ENCODE measurements around the gene TGFA. TPM values are rescaled to one million over a fixed set of nuclear protein-coding genes. Genes with fewer than 3 reads are reported as not detected.

Gene TGFA
- total and polyA plus RNA-seq, 2 experiments from 2014 or later, result 1.4 to 6.5 TPM

DNA sequence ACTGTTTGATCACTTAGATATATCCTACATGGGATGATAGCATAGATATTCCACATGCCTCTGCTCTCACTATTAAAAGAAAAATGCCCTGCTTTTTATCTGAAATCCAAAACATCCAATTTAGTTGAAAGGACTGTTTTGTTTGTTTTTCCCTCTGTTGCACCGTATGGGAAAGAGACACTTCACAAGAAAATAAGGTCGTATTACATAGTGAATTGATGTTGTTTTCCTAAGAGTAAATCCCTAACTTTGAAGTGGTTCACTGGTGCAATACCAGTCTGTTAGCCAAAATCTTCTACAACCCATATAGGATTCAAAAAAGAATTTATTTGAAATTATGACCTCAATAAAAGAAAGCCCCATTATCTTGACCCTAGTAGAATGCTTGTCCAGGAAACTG is 18.1 kb downstream of the TGFA start (continued):
- TF ChIP-seq, protein P1, sequence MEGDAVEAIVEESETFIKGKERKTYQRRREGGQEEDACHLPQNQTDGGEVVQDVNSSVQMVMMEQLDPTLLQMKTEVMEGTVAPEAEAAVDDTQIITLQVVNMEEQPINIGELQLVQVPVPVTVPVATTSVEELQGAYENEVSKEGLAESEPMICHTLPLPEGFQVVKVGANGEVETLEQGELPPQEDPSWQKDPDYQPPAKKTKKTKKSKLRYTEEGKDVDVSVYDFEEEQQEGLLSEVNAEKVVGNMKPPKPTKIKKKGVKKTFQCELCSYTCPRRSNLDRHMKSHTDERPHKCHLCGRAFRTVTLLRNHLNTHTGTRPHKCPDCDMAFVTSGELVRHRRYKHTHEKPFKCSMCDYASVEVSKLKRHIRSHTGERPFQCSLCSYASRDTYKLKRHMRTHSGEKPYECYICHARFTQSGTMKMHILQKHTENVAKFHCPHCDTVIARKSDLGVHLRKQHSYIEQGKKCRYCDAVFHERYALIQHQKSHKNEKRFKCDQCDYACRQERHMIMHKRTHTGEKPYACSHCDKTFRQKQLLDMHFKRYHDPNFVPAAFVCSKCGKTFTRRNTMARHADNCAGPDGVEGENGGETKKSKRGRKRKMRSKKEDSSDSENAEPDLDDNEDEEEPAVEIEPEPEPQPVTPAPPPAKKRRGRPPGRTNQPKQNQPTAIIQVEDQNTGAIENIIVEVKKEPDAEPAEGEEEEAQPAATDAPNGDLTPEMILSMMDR (conservative IDR thresholded peaks at IDR 0.05; ENCODE audit: low read depth in 2 of 2), result no peak

GRCh38 chr2:70534183-70534836 is 19.3 kb downstream of the TGFA start:
- no peaks in the 10 kb centered on the region for H3K79me2 ChIP-seq (replicated peaks; ENCODE audit: insufficient read depth)
- no peaks in the 10 kb centered on the region; the same call in 2 of the 3 replicates for H3K4me1 Mint-ChIP-seq
- H3K4me1 ChIP-seq (ENCODE audit: insufficient read depth), result no peaks in the 10 kb centered on the region
- H3F3A ChIP-seq (replicated peaks; ENCODE audit: low read depth), result no peaks in the 10 kb centered on the region
- H4K20me1 ChIP-seq (replicated peaks; ENCODE audit: insufficient read depth), result no peaks in the 10 kb centered on the region
- no peak for DNase-seq (ENCODE audit: low spot score)
- H3K36me3 ChIP-seq (ENCODE audit: insufficient read depth), result no peaks in the 10 kb centered on the region
- H3K27ac Mint-ChIP-seq, result no peak overlapping the region
- ATAC-seq, result no peak
- no peak overlapping the region for H3K27ac ChIP-seq (ENCODE audit: low read depth)
- peaks cover 5% of the 10 kb centered on the region for H3K27me3 Mint-ChIP-seq (ENCODE audit: insufficient read depth, low read depth, poor library complexity)
- no peak overlapping the region for H3K4me3 Mint-ChIP-seq
- H3K4me3 ChIP-seq, result no peak overlapping the region
- no peak overlapping the region for H3K4me2 ChIP-seq
- no peaks in the 10 kb centered on the region for H3K27me3 ChIP-seq (ENCODE audit: insufficient read depth)
- H3K36me3 Mint-ChIP-seq (ENCODE audit: low read depth), result no peaks in the 10 kb centered on the region
- H2AFZ ChIP-seq, result no peak overlapping the region
- no peaks in the 10 kb centered on the region for H3K9me3 Mint-ChIP-seq
- H3K9me2 ChIP-seq (ENCODE audit: insufficient read depth), result no peaks in the 10 kb centered on the region
- TF ChIP-seq EZH2phosphoT487 (IDR thresholded peaks at IDR 0.05; ENCODE audit: unreplicated experiment), result no peak
- TF ChIP-seq, protein P2, sequence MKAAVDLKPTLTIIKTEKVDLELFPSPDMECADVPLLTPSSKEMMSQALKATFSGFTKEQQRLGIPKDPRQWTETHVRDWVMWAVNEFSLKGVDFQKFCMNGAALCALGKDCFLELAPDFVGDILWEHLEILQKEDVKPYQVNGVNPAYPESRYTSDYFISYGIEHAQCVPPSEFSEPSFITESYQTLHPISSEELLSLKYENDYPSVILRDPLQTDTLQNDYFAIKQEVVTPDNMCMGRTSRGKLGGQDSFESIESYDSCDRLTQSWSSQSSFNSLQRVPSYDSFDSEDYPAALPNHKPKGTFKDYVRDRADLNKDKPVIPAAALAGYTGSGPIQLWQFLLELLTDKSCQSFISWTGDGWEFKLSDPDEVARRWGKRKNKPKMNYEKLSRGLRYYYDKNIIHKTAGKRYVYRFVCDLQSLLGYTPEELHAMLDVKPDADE (IDR thresholded peaks at IDR 0.05), result no peak
- no peak for TF ChIP-seq STAT1 (IDR thresholded peaks at IDR 0.05; ENCODE audit: unreplicated experiment)
- TF ChIP-seq ZNF462 (CRISPR knock-in tag; IDR thresholded peaks at IDR 0.05), result no peak
- TF ChIP-seq ZNF331 (CRISPR knock-in tag; IDR thresholded peaks at IDR 0.05; ENCODE audit: low read depth), result no peak
- no peak for TF ChIP-seq EZH2 (IDR thresholded peaks at IDR 0.05; ENCODE audit: low read depth, unreplicated experiment)
- TF ChIP-seq, protein P3, sequence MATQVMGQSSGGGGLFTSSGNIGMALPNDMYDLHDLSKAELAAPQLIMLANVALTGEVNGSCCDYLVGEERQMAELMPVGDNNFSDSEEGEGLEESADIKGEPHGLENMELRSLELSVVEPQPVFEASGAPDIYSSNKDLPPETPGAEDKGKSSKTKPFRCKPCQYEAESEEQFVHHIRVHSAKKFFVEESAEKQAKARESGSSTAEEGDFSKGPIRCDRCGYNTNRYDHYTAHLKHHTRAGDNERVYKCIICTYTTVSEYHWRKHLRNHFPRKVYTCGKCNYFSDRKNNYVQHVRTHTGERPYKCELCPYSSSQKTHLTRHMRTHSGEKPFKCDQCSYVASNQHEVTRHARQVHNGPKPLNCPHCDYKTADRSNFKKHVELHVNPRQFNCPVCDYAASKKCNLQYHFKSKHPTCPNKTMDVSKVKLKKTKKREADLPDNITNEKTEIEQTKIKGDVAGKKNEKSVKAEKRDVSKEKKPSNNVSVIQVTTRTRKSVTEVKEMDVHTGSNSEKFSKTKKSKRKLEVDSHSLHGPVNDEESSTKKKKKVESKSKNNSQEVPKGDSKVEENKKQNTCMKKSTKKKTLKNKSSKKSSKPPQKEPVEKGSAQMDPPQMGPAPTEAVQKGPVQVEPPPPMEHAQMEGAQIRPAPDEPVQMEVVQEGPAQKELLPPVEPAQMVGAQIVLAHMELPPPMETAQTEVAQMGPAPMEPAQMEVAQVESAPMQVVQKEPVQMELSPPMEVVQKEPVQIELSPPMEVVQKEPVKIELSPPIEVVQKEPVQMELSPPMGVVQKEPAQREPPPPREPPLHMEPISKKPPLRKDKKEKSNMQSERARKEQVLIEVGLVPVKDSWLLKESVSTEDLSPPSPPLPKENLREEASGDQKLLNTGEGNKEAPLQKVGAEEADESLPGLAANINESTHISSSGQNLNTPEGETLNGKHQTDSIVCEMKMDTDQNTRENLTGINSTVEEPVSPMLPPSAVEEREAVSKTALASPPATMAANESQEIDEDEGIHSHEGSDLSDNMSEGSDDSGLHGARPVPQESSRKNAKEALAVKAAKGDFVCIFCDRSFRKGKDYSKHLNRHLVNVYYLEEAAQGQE (IDR thresholded peaks at IDR 0.05; ENCODE audit: unreplicated experiment), result no peak
- TF ChIP-seq NANOG (IDR thresholded peaks at IDR 0.05; ENCODE audit: borderline replicate concordance), result no peak
- no peak for TF ChIP-seq POLR2AphosphoS5 (IDR thresholded peaks at IDR 0.05; ENCODE audit: low read depth)
- TF ChIP-seq ZNF114 (CRISPR knock-in tag; IDR thresholded peaks at IDR 0.05), result no peak
- TF ChIP-seq JUNB (IDR thresholded peaks at IDR 0.05; ENCODE audit: unreplicated experiment), result no peak
- no peak for TF ChIP-seq CREB1 (CRISPR knock-in tag; IDR thresholded peaks at IDR 0.05; ENCODE audit: low read depth)
